ENCODE measurements around the gene TTYH2. TPM values are rescaled to one million over a fixed set of nuclear protein-coding genes. Genes with fewer than 3 reads are reported as not detected.

The TTYH2 gene
- total RNA-seq, 1 donor from 2014 or later = 12.4 TPM

DNA sequence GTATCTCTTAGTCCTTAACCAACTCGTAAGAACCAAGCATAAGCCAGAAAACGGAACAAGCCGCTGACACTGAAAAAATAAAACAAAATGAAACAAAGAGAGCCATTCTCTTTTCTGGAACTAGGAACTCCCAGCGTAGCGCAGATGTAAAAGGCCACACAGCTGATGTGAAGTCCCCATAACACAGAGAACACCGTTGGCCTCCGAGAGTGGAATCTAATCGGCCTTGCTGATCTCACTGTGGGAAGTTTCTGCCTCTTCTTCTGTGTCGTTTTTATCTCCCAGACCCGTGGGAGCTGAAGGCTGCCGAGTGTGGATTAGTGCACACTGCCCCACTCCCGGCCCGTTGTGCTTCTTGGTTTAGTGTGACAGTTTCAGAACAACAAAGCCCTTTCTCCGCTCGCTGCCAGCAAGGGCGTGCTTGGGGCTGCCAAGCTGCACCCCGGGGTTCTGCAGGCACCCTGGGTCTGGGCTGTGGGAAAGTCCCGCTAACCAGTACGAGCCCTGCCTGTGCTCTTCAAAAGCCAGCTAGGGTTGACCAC lies 21.7 kb downstream of the TTYH2 start:
- Mint-ChIP-seq H3K4me3 (no peak overlapping the region), H3K4me1 (ENCODE audit: unreplicated experiment) (peaks cover 7% of the 10 kb centered on the region), H3K9me3 (no peaks in the 10 kb centered on the region), H3K36me3 (no peaks in the 10 kb centered on the region), H3K27ac (no peak overlapping the region), H3K27me3 (peaks cover 3% of the 10 kb centered on the region)
- no peak for DNase-seq (ENCODE audit: extremely low spot score, unreplicated experiment)
- TF ChIP-seq, protein P1, sequence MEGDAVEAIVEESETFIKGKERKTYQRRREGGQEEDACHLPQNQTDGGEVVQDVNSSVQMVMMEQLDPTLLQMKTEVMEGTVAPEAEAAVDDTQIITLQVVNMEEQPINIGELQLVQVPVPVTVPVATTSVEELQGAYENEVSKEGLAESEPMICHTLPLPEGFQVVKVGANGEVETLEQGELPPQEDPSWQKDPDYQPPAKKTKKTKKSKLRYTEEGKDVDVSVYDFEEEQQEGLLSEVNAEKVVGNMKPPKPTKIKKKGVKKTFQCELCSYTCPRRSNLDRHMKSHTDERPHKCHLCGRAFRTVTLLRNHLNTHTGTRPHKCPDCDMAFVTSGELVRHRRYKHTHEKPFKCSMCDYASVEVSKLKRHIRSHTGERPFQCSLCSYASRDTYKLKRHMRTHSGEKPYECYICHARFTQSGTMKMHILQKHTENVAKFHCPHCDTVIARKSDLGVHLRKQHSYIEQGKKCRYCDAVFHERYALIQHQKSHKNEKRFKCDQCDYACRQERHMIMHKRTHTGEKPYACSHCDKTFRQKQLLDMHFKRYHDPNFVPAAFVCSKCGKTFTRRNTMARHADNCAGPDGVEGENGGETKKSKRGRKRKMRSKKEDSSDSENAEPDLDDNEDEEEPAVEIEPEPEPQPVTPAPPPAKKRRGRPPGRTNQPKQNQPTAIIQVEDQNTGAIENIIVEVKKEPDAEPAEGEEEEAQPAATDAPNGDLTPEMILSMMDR (conservative IDR thresholded peaks at IDR 0.05) = no peak

DNA sequence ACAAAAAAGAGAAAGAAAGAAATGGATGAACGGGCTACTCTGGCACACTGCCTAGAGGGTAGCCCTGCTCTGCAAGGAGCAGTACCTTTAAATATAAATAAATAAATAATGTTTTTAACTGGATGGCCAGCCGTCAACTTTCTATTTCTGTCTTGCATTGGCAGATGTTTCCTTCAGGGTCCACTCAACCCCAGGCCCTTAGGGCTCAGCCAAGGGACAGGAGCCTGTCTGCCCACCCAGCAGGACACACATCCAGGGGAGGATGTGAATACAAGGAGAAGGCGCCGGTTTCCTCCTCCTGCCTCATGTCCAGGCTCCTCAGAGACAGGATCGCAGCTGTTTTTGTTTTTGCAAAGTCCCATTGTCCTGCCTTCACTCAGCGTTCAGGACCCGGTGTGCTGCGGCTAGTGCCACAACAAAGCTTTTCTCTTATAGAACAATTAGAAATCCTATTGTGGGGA lies 22.6 kb downstream of the TTYH2 start:
- Mint-ChIP-seq H3K9me3 (no peaks in the 10 kb centered on the region), H3K4me1 (ENCODE audit: unreplicated experiment) (peaks cover 14% of the 10 kb centered on the region), H3K36me3 (no peaks in the 10 kb centered on the region), H3K27ac (no peak overlapping the region), H3K27me3 (peaks cover 3% of the 10 kb centered on the region), H3K4me3 (no peak overlapping the region)
- TF ChIP-seq, protein P1 (conservative IDR thresholded peaks at IDR 0.05) = no peak
- no peak for DNase-seq (ENCODE audit: extremely low spot score, unreplicated experiment)

DNA sequence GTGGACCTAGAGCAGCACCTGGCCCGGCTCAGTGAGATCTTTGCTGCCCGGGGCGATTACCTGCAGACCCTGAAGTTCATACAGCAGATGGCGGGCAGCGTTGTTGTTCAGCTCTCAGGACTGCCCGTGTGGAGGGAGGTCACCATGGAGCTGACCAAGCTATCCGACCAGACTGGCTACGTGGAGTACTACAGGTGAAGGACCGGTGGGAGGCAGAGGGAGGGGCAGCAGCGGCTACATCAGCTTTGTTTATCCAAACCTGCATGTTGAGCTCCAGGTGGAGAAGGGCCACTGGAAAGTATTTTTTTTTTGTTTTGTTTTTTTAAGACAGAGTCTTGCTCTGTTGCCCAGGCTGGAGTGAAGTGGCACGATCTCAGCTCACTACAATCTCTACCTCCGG lies 23.9 kb downstream of the TTYH2 start:
- peaks cover 15% of the 10 kb centered on the region for H3K4me1 Mint-ChIP-seq (ENCODE audit: unreplicated experiment)
- H3K27ac Mint-ChIP-seq = no peak overlapping the region
- H3K4me3 Mint-ChIP-seq = no peak overlapping the region
- H3K9me3 Mint-ChIP-seq = no peaks in the 10 kb centered on the region
- TF ChIP-seq, protein P1 (conservative IDR thresholded peaks at IDR 0.05) = no peak
- no peak for DNase-seq (ENCODE audit: extremely low spot score, unreplicated experiment)
- H3K36me3 Mint-ChIP-seq = no peaks in the 10 kb centered on the region
- H3K27me3 Mint-ChIP-seq = peaks cover 3% of the 10 kb centered on the region

DNA sequence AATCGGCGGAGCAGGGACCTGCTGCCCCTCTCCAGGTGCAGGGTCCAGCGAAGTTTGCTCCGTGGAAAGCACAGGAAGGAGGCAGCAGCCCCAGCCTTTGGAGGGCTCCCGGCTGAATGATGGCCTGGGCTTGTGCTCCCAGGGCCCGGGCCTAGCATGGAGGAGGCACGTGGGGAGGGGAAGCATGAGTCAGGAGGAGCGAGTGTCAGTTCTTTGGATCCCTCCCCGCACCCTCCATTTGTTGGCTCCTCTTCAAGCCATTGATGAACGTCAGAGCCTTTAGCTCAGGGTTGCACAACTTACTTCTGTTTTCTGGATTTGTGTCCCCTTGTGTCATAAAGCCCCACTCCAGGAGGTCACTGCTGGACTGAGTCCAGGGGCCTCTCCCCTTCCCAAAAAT lies 25.8 kb downstream of the TTYH2 start:
- Mint-ChIP-seq H3K4me3 (no peak overlapping the region), H3K36me3 (no peaks in the 10 kb centered on the region), H3K4me1 (ENCODE audit: unreplicated experiment) (peaks cover 11% of the 10 kb centered on the region), H3K27ac (no peak overlapping the region), H3K9me3 (no peaks in the 10 kb centered on the region), H3K27me3 (no peaks in the 10 kb centered on the region)
- TF ChIP-seq, protein P1 (conservative IDR thresholded peaks at IDR 0.05) = no peak
- DNase-seq (ENCODE audit: extremely low spot score, unreplicated experiment) = no peak

DNA sequence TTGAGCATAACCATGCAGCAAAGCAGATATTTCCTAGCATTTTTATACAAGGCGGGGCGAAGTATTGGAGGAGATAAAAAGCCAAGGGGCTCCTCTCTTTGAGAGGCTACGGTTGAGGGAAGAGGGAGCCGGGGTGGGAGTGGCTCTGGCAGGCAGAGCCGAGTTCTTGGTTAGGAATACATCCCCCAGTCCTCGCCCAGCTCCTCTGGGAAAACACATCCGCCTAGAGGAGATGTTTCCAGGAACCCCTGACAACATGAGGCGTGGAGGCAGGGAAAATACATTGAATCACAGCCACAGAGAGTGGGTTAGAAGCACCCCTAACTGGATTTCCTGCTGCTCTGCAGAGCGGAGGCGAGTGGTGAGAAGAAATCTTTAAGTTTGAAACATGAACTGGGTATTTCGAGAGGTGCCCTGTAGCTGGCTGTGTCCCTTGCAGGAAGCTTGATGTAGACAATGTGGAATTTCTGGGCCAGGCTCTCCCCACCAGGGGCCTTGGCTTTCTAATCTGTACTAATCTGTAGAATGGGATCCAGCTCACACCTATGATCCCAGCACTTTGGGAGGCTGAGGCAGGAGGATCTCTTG lies 27.3 kb downstream of the TTYH2 start:
- Mint-ChIP-seq H3K4me3 (no peak overlapping the region), H3K27ac (peak overlapping the region; percentile 64), H3K4me1 (ENCODE audit: unreplicated experiment) (peaks cover 15% of the 10 kb centered on the region), H3K9me3 (no peaks in the 10 kb centered on the region), H3K27me3 (no peaks in the 10 kb centered on the region), H3K36me3 (no peaks in the 10 kb centered on the region)
- DNase-seq (ENCODE audit: extremely low spot score, unreplicated experiment) = no peak
- TF ChIP-seq, protein P1 (conservative IDR thresholded peaks at IDR 0.05) = no peak

Measured in type B pancreatic cell (in vitro differentiated cells).